GM23338 (cell line): ENCODE data around the gene IPCEF1. TPM values are rescaled to one million over a fixed set of nuclear protein-coding genes. Genes with fewer than 3 reads are reported as not detected.

ENCODE experiments used
- ATAC-seq: fragments of 200-7000 bp; cut with Tn5 transposase; 3 replicates; pipeline ENCODE4 v1.9.1; 2020
- DNase-seq: peaks from one replicate; pipeline ENCODE4 v3.0.0-alpha.2; 2015; ENCODE audit warnings: low spot score
- H2AFZ ChIP-seq: fragments of 200-600 bp; sonication (generic); 2 replicates; pipeline ENCODE4 v1.8.0; 2016; ENCODE audit warnings: antibody characterized with exemption, mild to moderate bottlenecking, moderate library complexity
- H3F3A ChIP-seq: fragments of 200-600 bp; sonication (generic); replicated peaks from 2 replicates; pipeline ENCODE4 v1.8.0; 2017; ENCODE audit warnings: antibody characterized with exemption, mixed run types, low read depth
- H3K27ac ChIP-seq: fragments of 200-600 bp; sonication (generic); 2 replicates; pipeline ENCODE4 v1.6.1; 2016; ENCODE audit warnings: low read depth
- H3K27me3 ChIP-seq: fragments of 200-600 bp; sonication (generic); 2 replicates; pipeline ENCODE4 v1.8.0; 2016; ENCODE audit warnings: mild to moderate bottlenecking, mixed run types, moderate library complexity; ENCODE audit not compliant: insufficient read depth
- H3K36me3 ChIP-seq: fragments of 200-600 bp; sonication (generic); 2 replicates; pipeline ENCODE4 v1.8.0; 2016; ENCODE audit warnings: mild to moderate bottlenecking; ENCODE audit not compliant: insufficient read depth
- H3K4me1 ChIP-seq: fragments of 200-600 bp; sonication (generic); 2 replicates; pipeline ENCODE4 v1.8.0; 2016; ENCODE audit warnings: mild to moderate bottlenecking, moderate library complexity; ENCODE audit not compliant: insufficient read depth
- H3K4me2 ChIP-seq: fragments of 200-600 bp; sonication (generic); 2 replicates; pipeline ENCODE4 v1.7.1; 2017; ENCODE audit warnings: mixed run types
- H3K4me3 ChIP-seq: fragments of 200-600 bp; sonication (generic); 2 replicates; pipeline ENCODE4 v1.6.1; 2016; ENCODE audit warnings: mixed run types
- H3K79me2 ChIP-seq: fragments of 200-600 bp; sonication (generic); replicated peaks from 2 replicates; pipeline ENCODE4 v1.8.0; 2017; ENCODE audit warnings: mild to moderate bottlenecking; ENCODE audit not compliant: insufficient read depth
- H3K9me2 ChIP-seq: fragments of 200-600 bp; sonication (generic); 2 replicates; pipeline ENCODE4 v1.8.0; 2017; ENCODE audit not compliant: insufficient read depth
- H4K20me1 ChIP-seq: fragments of 200-600 bp; sonication (generic); replicated peaks from 2 replicates; pipeline ENCODE4 v1.8.0; 2017; ENCODE audit warnings: mild to moderate bottlenecking; ENCODE audit not compliant: insufficient read depth
- H3K27ac Mint-ChIP-seq: 2 replicates; pipeline ENCODE4 v1.8.0; 2020; ENCODE audit warnings: inconsistent platforms, mild to moderate bottlenecking, moderate library complexity, mixed read lengths
- H3K27me3 Mint-ChIP-seq: 3 replicates; pipeline ENCODE4 v1.8.0; 2022; ENCODE audit warnings: low read depth, mild to moderate bottlenecking, moderate library complexity, mixed read lengths, inconsistent platforms; ENCODE audit not compliant: insufficient read depth, poor library complexity
- H3K36me3 Mint-ChIP-seq: 3 replicates; pipeline ENCODE4 v1.8.0; 2021; ENCODE audit warnings: low read depth, mild to moderate bottlenecking, inconsistent platforms, moderate library complexity, mixed read lengths
- H3K4me1 Mint-ChIP-seq: 3 replicates; pipeline ENCODE4 v1.8.0; 2020; ENCODE audit warnings: mild to moderate bottlenecking, inconsistent platforms, mixed read lengths
- H3K4me3 Mint-ChIP-seq: 3 replicates; pipeline ENCODE4 v1.8.0; 2021; ENCODE audit warnings: moderate library complexity, mild to moderate bottlenecking, inconsistent platforms, mixed read lengths
- H3K9me3 Mint-ChIP-seq: 3 replicates; pipeline ENCODE4 v1.8.0; 2020; ENCODE audit warnings: moderate library complexity, mild to moderate bottlenecking, inconsistent platforms, mixed read lengths
- CREB1 ChIP-seq: fragments of 250-450 bp; sonication (Bioruptor Pico); IDR thresholded peaks from 2 replicates; pipeline ENCODE4 v1.5.0; 2020; ENCODE audit warnings: low read depth, mild to moderate bottlenecking, moderate library complexity
- CTCF ChIP-seq, 2 experiments: fragments of 200-600 bp in 1 of 2; sonication (generic) in 1 of 2; conservative IDR thresholded peaks; 2 replicates each; pipeline versions ENCODE4 v1.5.1 to v1.6.1; 2016 to 2017; ENCODE audit warnings: antibody characterized with exemption in 2 of 2, low read depth in 2 of 2, mild to moderate bottlenecking in 2 of 2, moderate library complexity in 1 of 2
- ETS1 ChIP-seq: IDR thresholded peaks from 2 replicates; pipeline ENCODE4 v1.6.1; 2016; ENCODE audit warnings: antibody characterized with exemption
- EZH2 ChIP-seq: fragments of 200-600 bp; sonication (generic); IDR thresholded peaks from one replicate; pipeline ENCODE4 v1.8.0; 2017; ENCODE audit warnings: antibody characterized with exemption, mild to moderate bottlenecking, low read depth; ENCODE audit not compliant: unreplicated experiment
- EZH2phosphoT487 ChIP-seq: fragments of 200-600 bp; sonication (generic); IDR thresholded peaks from one replicate; pipeline ENCODE4 v1.8.1; 2018; ENCODE audit warnings: antibody characterized with exemption; ENCODE audit not compliant: unreplicated experiment
- JUNB ChIP-seq: IDR thresholded peaks from one replicate; pipeline ENCODE4 v1.6.1; 2016; ENCODE audit warnings: antibody characterized with exemption; ENCODE audit not compliant: unreplicated experiment
- NANOG ChIP-seq: IDR thresholded peaks from 2 replicates; pipeline ENCODE4 v1.6.1; 2016; ENCODE audit warnings: antibody characterized with exemption, borderline replicate concordance
- POLR2AphosphoS5 ChIP-seq: IDR thresholded peaks from 2 replicates; pipeline ENCODE4 v1.6.1; 2016; ENCODE audit warnings: antibody characterized with exemption, low read depth
- REST ChIP-seq: IDR thresholded peaks from one replicate; pipeline ENCODE4 v1.6.1; 2018; ENCODE audit warnings: antibody characterized with exemption; ENCODE audit not compliant: unreplicated experiment
- STAT1 ChIP-seq: IDR thresholded peaks from one replicate; pipeline ENCODE4 v1.6.1; 2016; ENCODE audit warnings: antibody characterized with exemption; ENCODE audit not compliant: unreplicated experiment
- ZNF114 ChIP-seq: fragments of 250-450 bp; sonication (Bioruptor Pico); IDR thresholded peaks from 2 replicates; pipeline ENCODE4 v1.5.0; 2020; ENCODE audit warnings: mild to moderate bottlenecking, moderate library complexity
- ZNF331 ChIP-seq: fragments of 250-450 bp; sonication (Bioruptor Pico); IDR thresholded peaks from 2 replicates; pipeline ENCODE4 v1.5.0; 2020; ENCODE audit warnings: low read depth, mild to moderate bottlenecking, moderate library complexity
- ZNF462 ChIP-seq: fragments of 250-450 bp; sonication (Bioruptor Pico); IDR thresholded peaks from 2 replicates; pipeline ENCODE4 v1.5.0; 2020; ENCODE audit warnings: mild to moderate bottlenecking, moderate library complexity
- polyA plus RNA-seq: library from polyadenylated mRNA; unstranded; fragments of >200 nt; fragmentation: Nextera tagmentation; extraction: Ambion mirVana; gene quantifications from 2 replicates; pipeline ENCODE4 v1.2.1, GENCODE V29; 2016
- total RNA-seq: library from RNA; depleted of rRNA; stranded (reverse); fragments of >200 nt; shearing (Covaris generic); gene quantifications from 2 replicates; pipeline ENCODE4 v1.2.3, GENCODE V29; 2014

Gene IPCEF1
- total and polyA plus RNA-seq, 2 experiments from 2014 or later: 0.15 to 1.8 TPM

- no peak overlapping the region for H3K4me2 ChIP-seq
- H3K36me3 ChIP-seq: 0 out of 2 replicates have a peak, but pooled peaks cover 4% of the 10 kb centered on the region
- 0 out of 2 replicates have a peak, but pooled peaks cover 6% of the 10 kb centered on the region for H3K9me2 ChIP-seq
- H3K4me3 ChIP-seq: no peak overlapping the region
- H3K4me1 ChIP-seq: no peaks in the 10 kb centered on the region
- H3K79me2 ChIP-seq: no peaks in the 10 kb centered on the region
- ATAC-seq (no peak), DNase-seq (no peak)
- no peaks in the 10 kb centered on the region for H4K20me1 ChIP-seq
- Mint-ChIP-seq H3K27me3 (peaks cover 3% of the 10 kb centered on the region), H3K4me1 (peaks cover 3% of the 10 kb centered on the region; the same call in 2 of the 3 replicates), H3K36me3 (peaks cover 13% of the 10 kb centered on the region; the same call in 2 of the 3 replicates), H3K27ac (no peak overlapping the region), H3K9me3 (peaks cover 30% of the 10 kb centered on the region), H3K4me3 (no peak overlapping the region)
- no peak overlapping the region for H2AFZ ChIP-seq
- H3K27me3 ChIP-seq: no peaks in the 10 kb centered on the region
- no peak overlapping the region for H3K27ac ChIP-seq
- TF ChIP-seq POLR2AphosphoS5 (no peak), ZNF331 (CRISPR knock-in tag) (no peak), CTCF (conservative IDR thresholded peaks at IDR 0.05; ENCODE audit: low read depth in 2 of 2) (no peak), STAT1 (no peak), CREB1 (CRISPR knock-in tag) (no peak), ZNF462 (no peak), NANOG (no peak), ZNF114 (CRISPR knock-in tag) (no peak), ETS1 (no peak), JUNB (no peak), REST (no peak), EZH2phosphoT487 (no peak), EZH2 (no peak)
- no peaks in the 10 kb centered on the region for H3F3A ChIP-seq
Observed at GRCh38 chr6:154122195-154122925, 234.2 kb downstream of the IPCEF1 start.
